H1 (cell line): Measurements from ENCODE around the gene GRK3. TPM values are rescaled to one million over a fixed set of nuclear protein-coding genes. Genes with fewer than 3 reads are reported as not detected.

Experiments used
- CTCF ChIA-PET: fragments of 300-600 bp; sonication (Branson Sonifier 250); formaldehyde crosslinking; loops from one replicate; lab custom pipeline; 2021; ENCODE audit not compliant: partially characterized antibody; lab: Charles Lee
- POLR2A ChIA-PET: fragments of 300-600 bp; sonication (Branson Sonifier 250); formaldehyde crosslinking; loops from one replicate; lab custom pipeline; 2021; ENCODE audit warnings: inconsistent platforms; ENCODE audit not compliant: partially characterized antibody; lab: Charles Lee
- DNase-seq, 2 experiments: peaks; one replicate each; pipeline versions ENCODE4 v3.0.0 to v3.0.0-alpha.2; 2010 to 2022; ENCODE audit warnings: low spot score in 2 of 2, low read depth in 1 of 2, mixed read lengths in 1 of 2
- FAIRE-seq: peaks from 2 replicates; lab custom pipeline; 2011; peaks lifted over from hg19 to GRCh38; lab: Jason Lieb, UNC
- H2AFZ ChIP-seq: 2 replicates; pipeline ENCODE4 v1.8.1; 2012; ENCODE audit warnings: low read length, inconsistent platforms
- H2AK5ac ChIP-seq: 2 replicates; pipeline ENCODE4 v1.6.1; 2013; ENCODE audit warnings: low read depth, low read length
- H2BK120ac ChIP-seq: replicated peaks from 2 replicates; pipeline ENCODE3; 2013; ENCODE audit warnings: low read depth, low read length, inconsistent platforms
- H2BK12ac ChIP-seq: 2 replicates; pipeline ENCODE4 v1.6.1; 2013; ENCODE audit warnings: low read depth, low read length
- H2BK15ac ChIP-seq: 2 replicates; pipeline ENCODE4 v1.6.1; 2013; ENCODE audit warnings: low read length
- H2BK20ac ChIP-seq: 2 replicates; pipeline ENCODE4 v1.6.1; 2013; ENCODE audit warnings: low read length
- H2BK5ac ChIP-seq: 2 replicates; pipeline ENCODE4 v1.6.1; 2013; ENCODE audit warnings: low read depth, low read length
- H3K14ac ChIP-seq: 2 replicates; pipeline ENCODE4 v1.6.1; 2013; ENCODE audit warnings: inconsistent platforms; ENCODE audit not compliant: insufficient read length
- H3K18ac ChIP-seq: 2 replicates; pipeline ENCODE4 v1.6.1; 2013; ENCODE audit warnings: low read length; ENCODE audit errors: extremely low read depth
- H3K23ac ChIP-seq: 2 replicates; pipeline ENCODE4 v1.6.1; 2013; ENCODE audit warnings: inconsistent platforms; ENCODE audit not compliant: insufficient read length
- H3K23me2 ChIP-seq: 2 replicates; pipeline ENCODE4 v1.6.1; 2013; ENCODE audit warnings: low read depth, low read length
- H3K27ac ChIP-seq: 2 replicates; pipeline ENCODE4 v1.6.1; 2011; ENCODE audit warnings: low read depth, low read length, inconsistent platforms
- H3K27me3 ChIP-seq, 4 experiments: replicated peaks in 1 of 4; 1 replicate in 1 of 4; 2 replicates in 3 of 4; pipeline versions ENCODE4 v1.6.1 to v1.8.1; 2011 to 2013; ENCODE audit warnings: low read length in 3 of 4, mild to moderate bottlenecking in 3 of 4, inconsistent platforms in 2 of 4, mixed read lengths in 2 of 4, moderate library complexity in 1 of 4; ENCODE audit not compliant: control insufficient read depth in 3 of 4, insufficient read depth in 3 of 4; ENCODE audit errors: extremely low read depth in 1 of 4
- H3K36me3 ChIP-seq, 4 experiments: 2 replicates each; pipeline versions ENCODE4 v1.6.1 to v1.8.1; 2011 to 2013; ENCODE audit warnings: mild to moderate bottlenecking in 4 of 4, low read length in 3 of 4, moderate library complexity in 2 of 4, control low read depth in 1 of 4, inconsistent platforms in 1 of 4; ENCODE audit not compliant: insufficient read depth in 4 of 4, control insufficient read depth in 2 of 4
- H3K4ac ChIP-seq: replicated peaks from 2 replicates; pipeline ENCODE3; 2013; ENCODE audit warnings: low read length, low read depth, mixed read lengths, inconsistent platforms; ENCODE audit not compliant: insufficient read length
- H3K4me1 ChIP-seq, 4 experiments: replicated peaks in 1 of 4; 1 replicate in 1 of 4; 2 replicates in 3 of 4; pipeline versions ENCODE4 v1.6.1 to v1.8.1; 2011 to 2013; ENCODE audit warnings: low read length in 3 of 4, inconsistent platforms in 2 of 4, mixed read lengths in 1 of 4; ENCODE audit not compliant: insufficient read depth in 4 of 4, control insufficient read depth in 3 of 4
- H3K4me2 ChIP-seq, 2 experiments: 2 replicates each; pipeline versions ENCODE4 v1.6.1 to v1.8.1; 2011 to 2013; ENCODE audit warnings: low read depth in 2 of 2, low read length in 2 of 2, control low read depth in 1 of 2, inconsistent platforms in 1 of 2, mild to moderate bottlenecking in 1 of 2; ENCODE audit not compliant: insufficient read depth in 1 of 2
- H3K4me3 ChIP-seq, 4 experiments: fragments of 200-600, 300-600 bp in 1 of 4; sonication (generic), shearing (Covaris generic), sonication (Bioruptor Twin) in 1 of 4; 2 replicates each; pipeline versions ENCODE4 v1.5.1 to v1.8.1; 2011 to 2016; ENCODE audit warnings: low read length in 4 of 4, low read depth in 3 of 4, control low read depth in 2 of 4, inconsistent platforms in 2 of 4, mild to moderate bottlenecking in 2 of 4, mixed read lengths in 1 of 4, moderate library complexity in 1 of 4; ENCODE audit not compliant: insufficient read depth in 2 of 4; ENCODE audit errors: extremely low read depth in 1 of 4
- H3K56ac ChIP-seq: replicated peaks from 2 replicates; pipeline ENCODE3; 2013; ENCODE audit warnings: low read depth, mild to moderate bottlenecking, mixed read lengths, low read length, inconsistent platforms; ENCODE audit not compliant: insufficient read length
- H3K79me1 ChIP-seq: 2 replicates; pipeline ENCODE4 v1.6.1; 2013; ENCODE audit warnings: low read depth, low read length, control low read depth
- H3K79me2 ChIP-seq, 2 experiments: 2 replicates each; pipeline versions ENCODE4 v1.6.1 to v1.8.1; 2012 to 2013; ENCODE audit warnings: low read length in 2 of 2, mild to moderate bottlenecking in 2 of 2, inconsistent platforms in 1 of 2; ENCODE audit not compliant: insufficient read depth in 2 of 2, control insufficient read depth in 1 of 2
- H3K9ac ChIP-seq, 4 experiments: replicated peaks in 1 of 4; 1 replicate in 1 of 4; 2 replicates in 3 of 4; pipeline versions ENCODE4 v1.6.1 to v1.8.1; 2011 to 2013; ENCODE audit warnings: low read depth in 3 of 4, low read length in 3 of 4, control low read depth in 2 of 4, mild to moderate bottlenecking in 2 of 4, moderate library complexity in 2 of 4, inconsistent platforms in 1 of 4; ENCODE audit errors: extremely low read depth in 1 of 4
- H3K9me3 ChIP-seq, 2 experiments: 2 replicates each; pipeline versions ENCODE4 v1.6.1 to v1.8.1; 2012 to 2013; ENCODE audit warnings: mild to moderate bottlenecking in 2 of 2, moderate library complexity in 2 of 2, control low read depth in 1 of 2, inconsistent platforms in 1 of 2, low read depth in 1 of 2, low read length in 1 of 2, mixed read lengths in 1 of 2; ENCODE audit not compliant: insufficient read depth in 2 of 2
- H4K20me1 ChIP-seq, 2 experiments: replicated peaks in 1 of 2; 2 replicates each; pipeline versions ENCODE3 to v1.8.1; 2011 to 2013; ENCODE audit warnings: inconsistent platforms in 2 of 2, low read length in 2 of 2, mild to moderate bottlenecking in 1 of 2; ENCODE audit not compliant: insufficient read depth in 2 of 2, control insufficient read depth in 1 of 2
- H4K5ac ChIP-seq: 2 replicates; pipeline ENCODE4 v1.6.1; 2013; ENCODE audit warnings: low read length, low read depth, mixed read lengths, inconsistent platforms; ENCODE audit not compliant: insufficient read length
- H4K8ac ChIP-seq: 2 replicates; pipeline ENCODE4 v1.8.0; 2013; ENCODE audit warnings: mild to moderate bottlenecking, moderate library complexity, low read length, inconsistent platforms; ENCODE audit not compliant: insufficient read depth; ENCODE audit errors: extremely low read depth
- H4K91ac ChIP-seq: replicated peaks from 2 replicates; pipeline ENCODE3; 2013; ENCODE audit warnings: low read length, mixed read lengths, inconsistent platforms; ENCODE audit not compliant: insufficient read length
- ATF3 ChIP-seq: IDR thresholded peaks from 2 replicates; pipeline ENCODE4 v1.6.1; 2011; ENCODE audit warnings: low read depth, mild to moderate bottlenecking, low read length; ENCODE audit not compliant: insufficient read depth
- CBX5 ChIP-seq: fragments of 300-800, 300-1000 bp; sonication (generic); IDR thresholded peaks from 2 replicates; pipeline ENCODE4 v1.7.1; 2016; ENCODE audit warnings: antibody characterized with exemption, low read length, low read depth
- E2F6 ChIP-seq: IDR thresholded peaks from 2 replicates; pipeline ENCODE4 v1.6.1; 2012; ENCODE audit warnings: inconsistent platforms
- KDM4A ChIP-seq: IDR thresholded peaks from one replicate; pipeline ENCODE4 v1.7.1; 2012; ENCODE audit warnings: low read depth, mild to moderate bottlenecking, moderate library complexity, low read length, inconsistent platforms; ENCODE audit not compliant: severe bottlenecking
- POLR2A ChIP-seq, 2 experiments: IDR thresholded peaks; 1 replicate in 1 of 2; 2 replicates in 1 of 2; pipeline ENCODE4 v1.6.1; 2011; ENCODE audit warnings: low read depth in 2 of 2, low read length in 2 of 2, mild to moderate bottlenecking in 2 of 2; ENCODE audit errors: control extremely low read depth in 1 of 2
- RXRA ChIP-seq: IDR thresholded peaks from 2 replicates; pipeline ENCODE4 v1.6.1; 2011; ENCODE audit warnings: low read depth, mild to moderate bottlenecking, low read length, moderate library complexity; ENCODE audit not compliant: insufficient read depth
- SRF ChIP-seq: IDR thresholded peaks from 2 replicates; pipeline ENCODE4 v1.6.1; 2011; ENCODE audit warnings: mild to moderate bottlenecking, low read depth, low read length, moderate library complexity
- SUZ12 ChIP-seq: fragments of 200-600 bp; sonication (generic); IDR thresholded peaks from 2 replicates; pipeline ENCODE4 v1.6.1; 2012; ENCODE audit warnings: mild to moderate bottlenecking, inconsistent platforms, low read length, moderate library complexity, mixed read lengths
- YY1 ChIP-seq: IDR thresholded peaks from 2 replicates; pipeline ENCODE4 v1.6.1; 2011; ENCODE audit warnings: low read depth, mild to moderate bottlenecking, low read length
- WGBS, 2 experiments: shearing (Covaris generic) in 1 of 2; methylation state at CpG; one replicate each; pipeline versions ENCODE4 v1.1.6 to v1.1.7; 2013 to 2015; ENCODE audit warnings: low lambda C conversion rate in 2 of 2, mixed read lengths in 2 of 2, inconsistent platforms in 1 of 2, low coverage in 1 of 2, missing lambda C conversion rate in 1 of 2; ENCODE audit not compliant: insufficient replicate concordance in 2 of 2, insufficient coverage in 1 of 2, insufficient read length in 1 of 2; ENCODE audit errors: extremely low coverage in 1 of 2, missing lambda C conversion rate in 1 of 2; 5-methylcytosine and 5-hydroxymethylcytosine counted together
- polyA plus RNA-seq, 7 experiments: library from polyadenylated mRNA; depleted of rRNA in 3 of 7; stranded (reverse) in 5 of 7; unstranded in 2 of 7; fragments of >200 nt in 5 of 7; fragments of 200-250 nt in 2 of 7; gene quantifications; 1 replicate in 5 of 7; 2 replicates in 1 of 7; 4 replicates in 1 of 7; pipeline versions ENCODE4 v1.2.1 to v1.2.3, GENCODE V29; 2011 to 2013; ENCODE audit warnings: missing spikeins in 2 of 7, mixed read lengths in 2 of 7
- total RNA-seq: library from RNA; stranded (reverse); fragmentation: NEBNext Ultra II Directional; extraction: Animal tissue kit (Norgen Biotek cat#: 25700); gene quantifications from 2 replicates; pipeline ENCODE4 v1.2.1, GENCODE V29; 2021
- TF ChIP-seq, protein P1 (sequence below): IDR thresholded peaks from 2 replicates; pipeline ENCODE4 v1.6.1; 2012; ENCODE audit warnings: inconsistent platforms

GRK3 gene
- total and polyA plus RNA-seq, 2 of the 8 experiments (the other 6 are each of a cell fraction or from before 2014, with no cell fraction given): 7.5 to 35.3 TPM

GRCh38 chr22:25661073-25661472 lies 96.6 kb downstream of the GRK3 start:
- Histone ChIP-seq H2AFZ (no peak overlapping the region), H3K27ac (no peak overlapping the region), H3K23ac (no peak overlapping the region), H3K18ac (no peak overlapping the region), H2BK15ac (no peak overlapping the region), H3K14ac (no peak overlapping the region), H3K4ac (no peak overlapping the region), H3K27me3 (no peaks in the 10 kb centered on the region), H3K79me1 (no peaks in the 10 kb centered on the region), H2AK5ac (no peak overlapping the region), H4K91ac (no peak overlapping the region), H3K79me2 (no peaks in the 10 kb centered on the region), H4K20me1 (peaks cover 0 to 1% of the 10 kb centered on the region in 2 experiments), H3K9me3 (no peaks in the 10 kb centered on the region), H3K4me2 (no peak overlapping the region), H2BK20ac (no peak overlapping the region), H2BK12ac (no peak overlapping the region), H3K4me3 (no peak overlapping the region), H3K4me1 (no peaks in the 10 kb centered on the region)
- ChIA-PET POLR2A (no interaction called here), CTCF (no interaction called here)
- TF ChIP-seq KDM4A (no peak), SRF (no peak), POLR2A (IDR thresholded peaks at IDR 0.05; ENCODE audit: control extremely low read depth in 1 of 2, low read depth in 2 of 2, low read length in 2 of 2) (no peak), ATF3 (no peak), SUZ12 (no peak), RXRA (no peak), CBX5 (no peak), E2F6 (no peak), YY1 (no peak)
- TF ChIP-seq, protein P1, sequence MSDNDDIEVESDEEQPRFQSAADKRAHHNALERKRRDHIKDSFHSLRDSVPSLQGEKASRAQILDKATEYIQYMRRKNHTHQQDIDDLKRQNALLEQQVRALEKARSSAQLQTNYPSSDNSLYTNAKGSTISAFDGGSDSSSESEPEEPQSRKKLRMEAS: no peak
- TF ChIP-seq, all 59 proteins: peak for 0
- DNase-seq (no peak), FAIRE-seq (no peak)
- 84% methylated on average over 2 of the region's 2 CpGs; no CpG with 5 or more reads in 1 of the 2 experiments for whole genome bisulfite sequencing, 2 experiments
- Histone ChIP-seq H2BK5ac (no peak overlapping the region), H3K56ac (no peak overlapping the region), H4K5ac (no peak overlapping the region), H2BK120ac (no peak overlapping the region), H4K8ac (no peak overlapping the region), H3K23me2 (no peaks in the 10 kb centered on the region), H3K36me3 (no peaks in the 10 kb centered on the region), H3K9ac (no peak overlapping the region)
